ENCODE results near the gene DCBLD1. TPM values are rescaled to one million over a fixed set of nuclear protein-coding genes. Genes with fewer than 3 reads are reported as not detected.

DCBLD1 gene
- total and polyA plus RNA-seq, 2 of the 13 experiments (the other 11 are each of a cell fraction or from before 2014, with no cell fraction given): 23.2 to 41.5 TPM

DNA sequence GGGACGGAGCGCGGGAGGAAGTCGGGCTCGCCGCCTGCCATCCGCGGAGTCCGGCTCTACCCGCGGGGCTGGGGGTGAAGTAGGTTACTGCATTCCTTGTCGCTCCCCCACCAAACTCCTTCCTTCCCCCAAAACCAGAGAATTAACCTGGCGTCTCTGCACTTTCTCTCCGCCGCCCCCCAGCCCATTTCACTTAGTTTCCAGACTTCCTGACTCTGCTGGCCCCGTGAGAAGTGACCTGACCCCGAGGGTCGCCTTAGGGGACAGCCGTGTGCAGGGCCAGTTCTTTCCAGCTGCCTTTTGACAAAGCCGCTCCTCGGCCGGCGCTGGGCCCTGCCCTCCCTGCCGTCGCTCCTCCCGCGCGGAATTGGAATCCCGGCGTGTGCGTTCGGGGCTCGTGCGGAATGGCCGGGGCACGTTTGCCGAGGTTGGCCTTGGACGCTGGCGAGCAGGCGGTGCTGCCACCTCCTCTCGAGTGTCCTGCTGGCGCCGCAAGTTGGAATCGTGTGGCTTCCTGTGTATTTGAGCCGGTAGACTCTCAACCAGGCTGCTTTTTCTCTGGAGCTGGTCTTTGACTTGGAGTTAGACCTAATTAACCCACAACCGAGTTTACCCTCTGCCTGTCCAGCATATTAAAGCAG is 650 bp downstream of the DCBLD1 start (continued):
- no peak for TF ChIP-seq SRSF9 (IDR thresholded peaks at IDR 0.05; ENCODE audit: borderline replicate concordance, insufficient read depth, low read depth, low read length, poor library complexity, severe bottlenecking)
- TF ChIP-seq ZNF20 (CRISPR knock-in tag; IDR thresholded peaks at IDR 0.05): no peak
- peak; percentile 73 for TF ChIP-seq ZFY (CRISPR knock-in tag; IDR thresholded peaks at IDR 0.05)
- TF ChIP-seq MIXL1 (CRISPR knock-in tag; IDR thresholded peaks at IDR 0.05): 0 out of 2 replicates have a peak, but pooled peaks have one; percentile 39
- TF ChIP-seq, protein P1, sequence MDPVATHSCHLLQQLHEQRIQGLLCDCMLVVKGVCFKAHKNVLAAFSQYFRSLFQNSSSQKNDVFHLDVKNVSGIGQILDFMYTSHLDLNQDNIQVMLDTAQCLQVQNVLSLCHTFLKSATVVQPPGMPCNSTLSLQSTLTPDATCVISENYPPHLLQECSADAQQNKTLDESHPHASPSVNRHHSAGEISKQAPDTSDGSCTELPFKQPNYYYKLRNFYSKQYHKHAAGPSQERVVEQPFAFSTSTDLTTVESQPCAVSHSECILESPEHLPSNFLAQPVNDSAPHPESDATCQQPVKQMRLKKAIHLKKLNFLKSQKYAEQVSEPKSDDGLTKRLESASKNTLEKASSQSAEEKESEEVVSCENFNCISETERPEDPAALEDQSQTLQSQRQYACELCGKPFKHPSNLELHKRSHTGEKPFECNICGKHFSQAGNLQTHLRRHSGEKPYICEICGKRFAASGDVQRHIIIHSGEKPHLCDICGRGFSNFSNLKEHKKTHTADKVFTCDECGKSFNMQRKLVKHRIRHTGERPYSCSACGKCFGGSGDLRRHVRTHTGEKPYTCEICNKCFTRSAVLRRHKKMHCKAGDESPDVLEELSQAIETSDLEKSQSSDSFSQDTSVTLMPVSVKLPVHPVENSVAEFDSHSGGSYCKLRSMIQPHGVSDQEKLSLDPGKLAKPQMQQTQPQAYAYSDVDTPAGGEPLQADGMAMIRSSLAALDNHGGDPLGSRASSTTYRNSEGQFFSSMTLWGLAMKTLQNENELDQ (CRISPR knock-in tag; IDR thresholded peaks at IDR 0.05; ENCODE audit: borderline replicate concordance): no peak
- TF ChIP-seq, protein P2, sequence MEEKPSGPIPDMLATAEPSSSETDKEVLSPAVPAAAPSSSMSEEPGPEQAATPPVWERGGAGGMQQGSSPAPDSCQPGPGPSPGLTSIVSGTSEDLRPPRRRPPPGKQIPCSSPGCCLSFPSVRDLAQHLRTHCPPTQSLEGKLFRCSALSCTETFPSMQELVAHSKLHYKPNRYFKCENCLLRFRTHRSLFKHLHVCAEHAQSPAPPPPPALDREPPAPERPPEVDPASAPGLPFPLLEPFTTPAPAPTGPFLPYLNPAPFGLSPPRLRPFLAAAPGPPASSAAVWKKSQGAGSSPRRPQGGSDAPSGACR (CRISPR knock-in tag; IDR thresholded peaks at IDR 0.05): no peak
- TF ChIP-seq, protein P3, sequence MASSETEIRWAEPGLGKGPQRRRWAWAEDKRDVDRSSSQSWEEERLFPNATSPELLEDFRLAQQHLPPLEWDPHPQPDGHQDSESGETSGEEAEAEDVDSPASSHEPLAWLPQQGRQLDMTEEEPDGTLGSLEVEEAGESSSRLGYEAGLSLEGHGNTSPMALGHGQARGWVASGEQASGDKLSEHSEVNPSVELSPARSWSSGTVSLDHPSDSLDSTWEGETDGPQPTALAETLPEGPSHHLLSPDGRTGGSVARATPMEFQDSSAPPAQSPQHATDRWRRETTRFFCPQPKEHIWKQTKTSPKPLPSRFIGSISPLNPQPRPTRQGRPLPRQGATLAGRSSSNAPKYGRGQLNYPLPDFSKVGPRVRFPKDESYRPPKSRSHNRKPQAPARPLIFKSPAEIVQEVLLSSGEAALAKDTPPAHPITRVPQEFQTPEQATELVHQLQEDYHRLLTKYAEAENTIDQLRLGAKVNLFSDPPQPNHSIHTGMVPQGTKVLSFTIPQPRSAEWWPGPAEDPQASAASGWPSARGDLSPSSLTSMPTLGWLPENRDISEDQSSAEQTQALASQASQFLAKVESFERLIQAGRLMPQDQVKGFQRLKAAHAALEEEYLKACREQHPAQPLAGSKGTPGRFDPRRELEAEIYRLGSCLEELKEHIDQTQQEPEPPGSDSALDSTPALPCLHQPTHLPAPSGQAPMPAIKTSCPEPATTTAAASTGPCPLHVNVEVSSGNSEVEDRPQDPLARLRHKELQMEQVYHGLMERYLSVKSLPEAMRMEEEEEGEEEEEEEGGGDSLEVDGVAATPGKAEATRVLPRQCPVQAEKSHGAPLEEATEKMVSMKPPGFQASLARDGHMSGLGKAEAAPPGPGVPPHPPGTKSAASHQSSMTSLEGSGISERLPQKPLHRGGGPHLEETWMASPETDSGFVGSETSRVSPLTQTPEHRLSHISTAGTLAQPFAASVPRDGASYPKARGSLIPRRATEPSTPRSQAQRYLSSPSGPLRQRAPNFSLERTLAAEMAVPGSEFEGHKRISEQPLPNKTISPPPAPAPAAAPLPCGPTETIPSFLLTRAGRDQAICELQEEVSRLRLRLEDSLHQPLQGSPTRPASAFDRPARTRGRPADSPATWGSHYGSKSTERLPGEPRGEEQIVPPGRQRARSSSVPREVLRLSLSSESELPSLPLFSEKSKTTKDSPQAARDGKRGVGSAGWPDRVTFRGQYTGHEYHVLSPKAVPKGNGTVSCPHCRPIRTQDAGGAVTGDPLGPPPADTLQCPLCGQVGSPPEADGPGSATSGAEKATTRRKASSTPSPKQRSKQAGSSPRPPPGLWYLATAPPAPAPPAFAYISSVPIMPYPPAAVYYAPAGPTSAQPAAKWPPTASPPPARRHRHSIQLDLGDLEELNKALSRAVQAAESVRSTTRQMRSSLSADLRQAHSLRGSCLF (CRISPR knock-in tag; IDR thresholded peaks at IDR 0.05; ENCODE audit: borderline replicate concordance): 0 out of 2 replicates have a peak, but pooled peaks have one; percentile 46
- TF ChIP-seq ZNF296 (CRISPR knock-in tag; conservative IDR thresholded peaks at IDR 0.05): peak; percentile 69; the same call in 1 of the 2 replicates
- TF ChIP-seq, protein P4, sequence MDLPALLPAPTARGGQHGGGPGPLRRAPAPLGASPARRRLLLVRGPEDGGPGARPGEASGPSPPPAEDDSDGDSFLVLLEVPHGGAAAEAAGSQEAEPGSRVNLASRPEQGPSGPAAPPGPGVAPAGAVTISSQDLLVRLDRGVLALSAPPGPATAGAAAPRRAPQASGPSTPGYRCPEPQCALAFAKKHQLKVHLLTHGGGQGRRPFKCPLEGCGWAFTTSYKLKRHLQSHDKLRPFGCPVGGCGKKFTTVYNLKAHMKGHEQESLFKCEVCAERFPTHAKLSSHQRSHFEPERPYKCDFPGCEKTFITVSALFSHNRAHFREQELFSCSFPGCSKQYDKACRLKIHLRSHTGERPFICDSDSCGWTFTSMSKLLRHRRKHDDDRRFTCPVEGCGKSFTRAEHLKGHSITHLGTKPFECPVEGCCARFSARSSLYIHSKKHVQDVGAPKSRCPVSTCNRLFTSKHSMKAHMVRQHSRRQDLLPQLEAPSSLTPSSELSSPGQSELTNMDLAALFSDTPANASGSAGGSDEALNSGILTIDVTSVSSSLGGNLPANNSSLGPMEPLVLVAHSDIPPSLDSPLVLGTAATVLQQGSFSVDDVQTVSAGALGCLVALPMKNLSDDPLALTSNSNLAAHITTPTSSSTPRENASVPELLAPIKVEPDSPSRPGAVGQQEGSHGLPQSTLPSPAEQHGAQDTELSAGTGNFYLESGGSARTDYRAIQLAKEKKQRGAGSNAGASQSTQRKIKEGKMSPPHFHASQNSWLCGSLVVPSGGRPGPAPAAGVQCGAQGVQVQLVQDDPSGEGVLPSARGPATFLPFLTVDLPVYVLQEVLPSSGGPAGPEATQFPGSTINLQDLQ (CRISPR knock-in tag; IDR thresholded peaks at IDR 0.05): no peak
- no peak for TF ChIP-seq ATF1 (CRISPR knock-in tag; IDR thresholded peaks at IDR 0.05)
- no peak for TF ChIP-seq ZBTB21 (CRISPR knock-in tag; IDR thresholded peaks at IDR 0.05)
- TF ChIP-seq, protein P5, sequence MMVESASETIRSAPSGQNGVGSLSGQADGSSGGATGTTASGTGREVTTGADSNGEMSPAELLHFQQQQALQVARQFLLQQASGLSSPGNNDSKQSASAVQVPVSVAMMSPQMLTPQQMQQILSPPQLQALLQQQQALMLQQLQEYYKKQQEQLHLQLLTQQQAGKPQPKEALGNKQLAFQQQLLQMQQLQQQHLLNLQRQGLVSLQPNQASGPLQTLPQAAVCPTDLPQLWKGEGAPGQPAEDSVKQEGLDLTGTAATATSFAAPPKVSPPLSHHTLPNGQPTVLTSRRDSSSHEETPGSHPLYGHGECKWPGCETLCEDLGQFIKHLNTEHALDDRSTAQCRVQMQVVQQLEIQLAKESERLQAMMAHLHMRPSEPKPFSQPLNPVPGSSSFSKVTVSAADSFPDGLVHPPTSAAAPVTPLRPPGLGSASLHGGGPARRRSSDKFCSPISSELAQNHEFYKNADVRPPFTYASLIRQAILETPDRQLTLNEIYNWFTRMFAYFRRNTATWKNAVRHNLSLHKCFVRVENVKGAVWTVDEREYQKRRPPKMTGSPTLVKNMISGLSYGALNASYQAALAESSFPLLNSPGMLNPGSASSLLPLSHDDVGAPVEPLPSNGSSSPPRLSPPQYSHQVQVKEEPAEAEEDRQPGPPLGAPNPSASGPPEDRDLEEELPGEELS (CRISPR knock-in tag; IDR thresholded peaks at IDR 0.05): peak; percentile 39; the same call in 1 of the 2 replicates
- TF ChIP-seq, protein P6, sequence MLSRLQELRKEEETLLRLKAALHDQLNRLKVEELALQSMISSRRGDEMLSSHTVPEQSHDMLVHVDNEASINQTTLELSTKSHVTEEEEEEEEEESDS (CRISPR knock-in tag; IDR thresholded peaks at IDR 0.05; ENCODE audit: borderline replicate concordance): 0 out of 2 replicates have a peak, but pooled peaks have one; percentile 44
- peak; percentile 46; the same call in 1 of the 2 replicates for TF ChIP-seq ELF1 (CRISPR knock-in tag; IDR thresholded peaks at IDR 0.05)
- TF ChIP-seq PLRG1 (conservative IDR thresholded peaks at IDR 0.05): no peak
- peak; percentile 94 for TF ChIP-seq SIN3A (IDR thresholded peaks at IDR 0.05; ENCODE audit: borderline replicate concordance, low read depth, low read length)
